Stimulated activated CD8-positive, alpha-beta memory T cell treated with anti-CD3 and anti-CD28 coated beads, Interleukin-7, amount 100 ng/mL, for 1 hour (primary cell): Measurements from ENCODE around the gene SBK1.
A peak's percentile ranks its signal among the peaks of the same experiment; 100 is the strongest.
"Not testable (repeated sequence)": the region's sequence is repeated elsewhere in the genome, so short reads cannot be mapped to it uniquely, and the experiment has no call there.

ENCODE experiments used
- DNase-seq, 2 donors: peaks; one replicate each; pipeline ENCODE4 v3.0.0-alpha.2; 2020; ENCODE audit warnings: low read depth in 2 of 2

The SBK1 gene

GRCh38 chr16:28308794-28309584, 16.7 kb downstream of the SBK1 start:
- no peak for DNase-seq

- DNase-seq: peak; percentile 62 to 75
Measured at GRCh38 chr16:28309811-28310311, 17.5 kb downstream of the SBK1 start.

- no peak for DNase-seq
Measured at GRCh38 chr16:28310796-28311195, 18.5 kb downstream of the SBK1 start.

GRCh38 chr16:28311413-28311812, 19.1 kb downstream of the SBK1 start:
- DNase-seq: no peak

GRCh38 chr16:28311913-28312312, 19.6 kb downstream of the SBK1 start:
- DNase-seq: no peak

- no peak for DNase-seq
Measured at GRCh38 chr16:28312327-28312726, 20.0 kb downstream of the SBK1 start.

DNA sequence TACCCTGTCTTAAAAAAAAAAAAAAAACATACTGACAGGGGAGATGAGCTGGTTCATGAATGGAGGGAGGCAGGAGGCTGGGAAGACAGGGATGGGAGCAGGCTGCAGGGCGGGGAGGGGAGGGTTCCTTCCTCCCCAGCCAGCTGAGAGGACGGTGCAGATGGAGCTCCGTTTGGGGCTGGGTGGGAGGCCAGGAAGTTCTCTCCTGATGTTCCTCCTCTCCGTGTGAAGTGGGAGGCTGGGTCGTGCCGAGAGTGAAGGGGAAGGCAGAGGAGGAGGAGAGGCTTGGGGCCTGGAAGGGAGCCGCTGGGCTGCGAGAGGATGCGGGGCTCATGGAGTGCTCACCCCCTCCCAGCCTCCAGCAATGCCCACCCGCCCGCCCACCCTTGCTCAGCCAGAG, 21.3 kb downstream of the SBK1 start:
- DNase-seq: no peak

DNA sequence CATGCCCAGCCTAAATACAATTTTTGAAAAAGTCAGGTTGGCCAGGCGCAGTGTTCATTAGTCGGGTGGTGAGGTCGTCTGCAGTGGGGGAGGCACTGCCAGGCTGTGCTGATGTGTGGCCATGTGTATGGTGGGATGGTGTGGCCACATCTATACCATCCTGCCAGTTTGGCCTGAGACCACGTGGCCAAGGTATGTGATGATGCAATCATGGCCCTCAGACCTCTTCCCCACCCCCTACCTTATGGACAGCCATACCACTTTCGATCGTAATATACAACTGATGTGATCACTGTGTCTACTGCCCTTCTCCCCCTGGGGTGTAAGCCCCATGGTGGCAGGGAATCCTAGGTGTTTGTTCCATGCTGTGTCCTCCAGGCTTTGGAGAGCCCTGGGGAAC, 23.7 kb downstream of the SBK1 start:
- DNase-seq: no peak

DNA sequence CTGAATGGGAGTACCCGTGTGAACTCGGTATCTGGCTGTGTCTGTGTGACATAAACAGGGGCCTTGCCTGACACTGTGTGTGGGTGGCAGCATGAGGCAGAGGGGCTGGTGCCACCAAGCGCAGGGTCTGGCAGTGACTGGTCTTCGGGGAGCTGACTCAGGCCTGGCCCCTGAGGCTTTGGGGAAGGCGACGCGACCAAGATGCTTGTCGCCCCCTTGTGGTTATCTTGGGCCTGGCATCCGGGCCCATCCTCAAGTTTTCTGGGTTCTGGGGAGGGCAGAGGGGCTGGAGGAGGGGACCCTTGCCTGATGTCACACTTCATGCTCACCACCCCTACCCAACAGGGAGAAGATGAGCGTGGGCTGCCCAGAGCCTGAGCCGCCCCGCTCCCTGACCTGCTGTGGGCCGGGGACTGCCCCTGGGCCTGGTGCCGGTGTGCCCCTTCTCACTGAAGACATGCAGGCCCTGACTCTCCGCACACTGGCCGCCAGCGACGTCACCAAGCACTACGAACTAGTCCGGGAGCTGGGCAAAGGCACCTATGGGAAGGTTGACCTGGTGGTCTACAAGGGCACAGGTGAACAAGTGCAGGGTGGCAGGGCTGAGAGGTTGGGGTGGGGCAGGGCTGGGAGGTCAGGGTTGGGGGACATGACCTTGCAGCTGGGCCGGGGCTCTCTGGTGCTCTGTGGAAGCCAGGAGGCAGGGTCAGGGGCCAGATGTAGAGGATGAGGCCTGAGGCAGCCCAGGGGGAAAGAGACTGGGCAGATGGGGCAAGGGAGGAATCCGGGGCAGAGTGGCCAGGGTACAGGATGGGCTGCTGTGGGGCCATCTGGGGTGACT, 24.9 kb downstream of the SBK1 start:
- peak; percentile 45 to 59 for DNase-seq

- no peak for DNase-seq
Measured at GRCh38 chr16:28318042-28318744, 25.9 kb downstream of the SBK1 start.

DNA sequence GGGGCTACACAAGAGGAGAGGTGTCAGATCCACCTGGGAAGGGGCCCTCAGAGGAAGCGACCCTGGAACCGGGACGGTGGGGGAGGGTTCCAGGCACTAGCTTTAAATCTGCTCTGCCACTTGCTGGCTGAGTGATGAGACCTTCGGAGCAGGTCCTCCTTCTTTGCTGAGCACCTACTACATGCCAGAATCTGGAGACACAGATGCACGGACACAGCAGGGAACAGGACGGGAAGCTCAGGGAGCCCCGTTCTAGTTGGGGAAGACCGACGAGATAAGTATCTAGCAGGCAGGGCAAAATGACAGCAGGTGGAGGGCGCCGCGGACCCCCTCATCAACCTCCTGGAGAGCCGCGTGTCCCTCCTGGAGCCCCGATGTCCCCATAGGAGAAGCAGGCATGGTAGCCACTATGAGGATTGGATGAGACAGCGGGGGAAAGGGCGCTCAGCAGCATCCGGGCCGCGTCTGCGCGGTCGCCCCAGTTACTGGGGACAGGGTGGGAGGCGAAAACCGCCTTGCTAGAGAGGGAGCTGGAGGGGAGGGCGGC, 27.2 kb downstream of the SBK1 start:
- DNase-seq: no peak

DNA sequence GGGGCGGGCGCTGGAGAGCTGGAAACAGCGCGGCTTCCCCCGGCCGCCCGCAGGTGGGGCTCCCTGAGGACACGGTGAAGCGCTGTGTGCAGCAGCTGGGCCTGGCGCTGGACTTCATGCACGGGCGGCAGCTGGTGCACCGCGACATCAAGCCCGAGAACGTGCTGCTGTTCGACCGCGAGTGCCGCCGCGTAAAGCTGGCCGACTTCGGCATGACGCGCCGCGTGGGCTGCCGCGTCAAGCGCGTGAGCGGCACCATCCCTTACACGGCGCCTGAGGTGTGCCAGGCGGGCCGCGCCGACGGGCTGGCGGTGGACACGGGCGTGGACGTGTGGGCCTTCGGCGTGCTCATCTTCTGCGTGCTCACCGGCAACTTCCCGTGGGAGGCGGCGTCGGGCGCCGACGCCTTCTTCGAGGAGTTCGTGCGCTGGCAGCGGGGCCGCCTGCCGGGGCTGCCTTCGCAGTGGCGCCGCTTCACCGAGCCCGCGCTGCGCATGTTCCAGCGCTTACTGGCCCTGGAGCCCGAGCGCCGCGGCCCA, 27.8 kb downstream of the SBK1 start:
- DNase-seq: no peak

DNA sequence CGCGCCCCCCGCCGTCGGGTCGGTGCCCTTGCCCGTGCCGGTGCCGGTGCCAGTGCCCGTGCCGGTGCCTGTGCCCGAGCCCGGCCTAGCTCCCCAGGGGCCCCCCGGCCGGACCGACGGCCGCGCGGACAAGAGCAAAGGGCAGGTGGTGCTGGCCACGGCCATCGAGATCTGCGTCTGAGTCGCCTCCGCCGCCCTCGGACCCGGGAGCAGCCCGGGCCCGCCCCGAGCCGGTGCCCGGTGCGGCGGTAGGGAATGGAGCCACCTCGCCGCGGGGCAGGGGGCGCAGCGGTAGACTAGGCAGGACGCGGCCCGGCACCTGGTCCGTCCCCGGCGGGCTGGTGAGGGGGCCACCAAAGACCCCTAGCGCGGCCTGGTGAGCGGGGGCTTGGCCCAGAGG, 28.4 kb downstream of the SBK1 start:
- DNase-seq: no peak

GRCh38 chr16:28321700-28322411, 29.5 kb downstream of the SBK1 start:
- no peak for DNase-seq

DNA sequence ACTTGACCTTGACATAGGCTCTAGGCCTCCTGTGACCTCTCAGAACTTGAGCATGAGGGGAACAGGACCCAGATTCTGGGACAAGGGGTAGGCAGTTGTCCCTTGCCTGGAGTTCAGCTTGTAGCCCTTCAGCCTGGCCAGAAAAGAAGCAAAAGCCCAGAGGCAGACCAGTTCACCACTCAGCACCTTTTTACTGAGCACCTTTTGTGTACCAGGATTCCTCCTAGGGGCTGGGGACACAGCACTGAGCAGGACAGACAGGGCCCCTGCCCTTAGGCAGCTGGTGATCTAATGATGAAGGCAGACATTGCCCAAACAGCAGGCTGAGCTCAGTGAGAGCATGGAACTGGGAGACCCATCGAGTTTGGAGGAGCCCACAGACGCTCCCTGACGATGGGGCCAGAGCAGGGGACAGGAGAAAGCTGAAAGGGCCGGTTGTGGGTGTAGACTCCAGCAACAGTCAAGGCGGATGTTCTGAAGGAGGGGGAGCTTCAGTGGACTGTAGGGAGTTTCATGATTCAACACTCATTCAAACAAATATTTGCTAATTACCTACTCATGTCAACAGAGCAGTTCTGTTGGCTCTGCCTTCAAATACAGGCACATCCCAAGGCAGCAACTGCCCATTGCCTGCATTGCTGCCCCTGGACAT, 32.0 kb downstream of the SBK1 start:
- no peak for DNase-seq

DNA sequence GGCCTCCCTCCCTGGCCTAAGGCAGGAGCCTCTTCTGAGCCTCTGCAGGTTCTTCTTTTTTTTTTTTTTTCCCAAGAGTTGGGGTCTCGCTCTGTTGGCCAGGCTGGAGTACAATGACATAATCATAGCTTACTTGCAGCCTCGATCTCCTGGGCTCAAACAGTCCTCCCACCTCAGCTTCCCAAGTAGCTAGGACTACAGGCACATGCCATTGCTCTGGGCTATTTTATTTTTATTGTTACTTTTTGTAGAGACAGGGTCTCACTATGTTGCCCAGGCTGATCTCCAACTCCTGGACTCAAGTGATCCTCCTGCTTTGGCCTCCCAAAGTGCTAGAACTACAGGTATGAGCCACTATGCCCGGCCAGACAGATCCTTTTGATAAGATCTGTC, 32.6 kb downstream of the SBK1 start:
- no peak for DNase-seq

- DNase-seq: peak; percentile 45 to 52
Measured at GRCh38 chr16:28326881-28327610, 34.7 kb downstream of the SBK1 start.

DNA sequence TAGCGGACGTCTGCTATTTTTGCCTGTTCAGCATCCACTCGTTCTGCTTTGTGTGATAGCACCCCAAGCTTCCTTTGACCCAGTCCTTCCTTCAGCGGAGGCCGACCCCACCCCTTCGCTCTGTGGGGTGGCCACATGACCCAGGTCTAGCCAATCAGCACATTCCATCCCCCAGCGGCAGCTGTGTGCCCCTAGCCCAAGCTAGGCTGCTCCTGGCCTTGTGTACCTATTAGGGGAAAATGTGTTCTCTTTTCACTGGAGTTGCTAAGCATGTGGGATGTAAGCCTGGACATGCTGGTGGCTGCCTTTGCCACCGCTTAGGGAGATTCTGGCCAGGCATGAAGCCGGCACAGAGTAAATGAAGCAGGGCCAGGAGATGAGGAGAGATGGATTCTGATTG, 37.9 kb downstream of the SBK1 start:
- DNase-seq: not testable (repeated sequence)

DNA sequence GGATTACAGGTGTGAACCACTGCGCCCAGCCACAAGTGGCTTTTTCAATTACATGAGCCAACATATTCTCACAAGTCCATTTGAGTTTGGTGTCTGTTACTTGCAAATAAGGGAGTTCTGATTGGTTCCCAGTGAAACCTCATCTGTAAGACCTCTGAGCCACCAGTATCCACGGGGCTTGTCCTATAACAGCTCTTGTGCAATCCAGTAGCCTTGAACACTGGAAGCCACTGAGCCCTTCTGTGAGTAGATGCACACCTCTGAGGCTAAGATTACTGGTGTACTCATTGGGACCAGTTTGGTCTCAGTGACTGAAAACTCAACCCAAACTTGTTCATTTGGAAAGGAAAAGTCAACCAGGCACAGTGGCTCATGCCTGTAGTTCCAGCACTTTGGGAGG, 38.7 kb downstream of the SBK1 start:
- DNase-seq: not testable (repeated sequence)

GRCh38 chr16:28332632-28333031, 40.3 kb downstream of the SBK1 start:
- not testable (repeated sequence) for DNase-seq
